HL-60 (cell line): ENCODE results near the gene NKD2.
A peak's percentile ranks its signal among the peaks of the same experiment; 100 is the strongest.

ENCODE experiments used
- DNase-seq, 2 experiments: peaks; one replicate each; pipeline ENCODE4 v3.0.0-alpha.2; 2010 to 2020; ENCODE audit warnings: low read depth in 1 of 2, low spot score in 1 of 2
- H3K27ac ChIP-seq: fragments of 250-450 bp; sonication (Bioruptor Pico); replicated peaks from 2 replicates; pipeline ENCODE4 v1.5.1; 2020; ENCODE audit warnings: mild to moderate bottlenecking, moderate library complexity
- H3K27me3 ChIP-seq: fragments of 250-450 bp; sonication (Bioruptor Pico); 2 replicates; pipeline ENCODE4 v1.5.1; 2021; ENCODE audit warnings: mild to moderate bottlenecking, moderate library complexity; ENCODE audit not compliant: insufficient read depth, poor library complexity, severe bottlenecking
- H3K4me3 ChIP-seq: replicated peaks from 2 replicates; pipeline ENCODE4 v1.5.1; 2011; ENCODE audit warnings: mild to moderate bottlenecking, control low read depth, low read length; ENCODE audit not compliant: insufficient read depth
- CTCF ChIP-seq: IDR thresholded peaks from one replicate; pipeline ENCODE4 v1.5.1; 2011; ENCODE audit warnings: low read length, control low read depth, inconsistent platforms; ENCODE audit not compliant: insufficient read depth
- GABPA ChIP-seq: IDR thresholded peaks from 2 replicates; pipeline ENCODE4 v1.6.1; 2012; ENCODE audit warnings: low read depth
- POLR2AphosphoS5 ChIP-seq: IDR thresholded peaks from 2 replicates; pipeline ENCODE4 v1.6.1; 2012; ENCODE audit warnings: low read depth
- REST ChIP-seq: IDR thresholded peaks from 2 replicates; pipeline ENCODE4 v1.6.1; 2012; ENCODE audit warnings: low read depth; ENCODE audit not compliant: insufficient replicate concordance
- SPI1 ChIP-seq: IDR thresholded peaks from 2 replicates; pipeline ENCODE4 v1.6.1; 2012; ENCODE audit warnings: low read depth, mild to moderate bottlenecking, borderline replicate concordance

Gene NKD2

GRCh38 chr5:988322-988721 lies 20.3 kb upstream of the NKD2 start:
- Histone ChIP-seq H3K4me3 (no peak overlapping the region), H3K27ac (no peak overlapping the region), H3K27me3 (peaks cover 7% of the 10 kb centered on the region)
- DNase-seq = no peak
- TF ChIP-seq POLR2AphosphoS5 (no peak), CTCF (no peak), GABPA (no peak), SPI1 (no peak), REST (no peak)

GRCh38 chr5:989961-990530 lies 18.6 kb upstream of the NKD2 start:
- Histone ChIP-seq H3K27ac (no peak overlapping the region), H3K4me3 (no peak overlapping the region), H3K27me3 (peaks cover 7% of the 10 kb centered on the region)
- no peak for DNase-seq
- TF ChIP-seq CTCF (no peak), SPI1 (0 out of 2 replicates have a peak, but pooled peaks have one; percentile 13)

GRCh38 chr5:991472-992267 lies 16.9 kb upstream of the NKD2 start:
- peaks cover 7% of the 10 kb centered on the region for H3K27me3 ChIP-seq
- TF ChIP-seq GABPA (no peak), REST (no peak), SPI1 (no peak), CTCF (no peak), POLR2AphosphoS5 (no peak)
- no peak overlapping the region for H3K27ac ChIP-seq
- H3K4me3 ChIP-seq = no peak overlapping the region
- DNase-seq = no peak

- TF ChIP-seq GABPA (no peak), CTCF (no peak), POLR2AphosphoS5 (no peak), REST (no peak), SPI1 (no peak)
- Histone ChIP-seq H3K27me3 (peaks cover 12% of the 10 kb centered on the region), H3K4me3 (no peak overlapping the region), H3K27ac (no peak overlapping the region)
- no peak for DNase-seq
These were observed 14.4 kb upstream of the NKD2 start for GRCh38 chr5:994272-994607.
